Measurements from ENCODE around the gene C10orf71.

C10orf71 gene

DNA sequence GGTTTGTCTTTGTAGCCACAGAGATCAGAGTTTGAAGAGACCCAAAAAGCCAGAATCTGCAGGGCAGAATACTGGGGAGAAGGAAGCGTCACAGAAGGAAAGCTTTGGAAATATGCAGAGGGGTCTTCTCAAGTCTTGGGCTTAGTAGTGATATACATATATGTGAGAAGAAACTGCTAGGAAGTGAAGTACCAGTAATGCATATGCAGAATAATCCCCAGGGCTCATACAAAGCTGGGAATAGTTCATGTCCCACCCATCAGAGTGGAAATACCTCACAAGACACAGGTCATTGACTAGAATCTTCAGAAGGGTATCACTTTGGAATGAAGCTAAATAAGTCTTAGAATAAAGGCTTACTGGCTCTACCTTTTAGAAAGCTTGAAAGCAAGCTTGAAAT lies 39.6 kb downstream of the C10orf71 start:
- no peak for DNase-seq (ENCODE audit: low read depth)

DNA sequence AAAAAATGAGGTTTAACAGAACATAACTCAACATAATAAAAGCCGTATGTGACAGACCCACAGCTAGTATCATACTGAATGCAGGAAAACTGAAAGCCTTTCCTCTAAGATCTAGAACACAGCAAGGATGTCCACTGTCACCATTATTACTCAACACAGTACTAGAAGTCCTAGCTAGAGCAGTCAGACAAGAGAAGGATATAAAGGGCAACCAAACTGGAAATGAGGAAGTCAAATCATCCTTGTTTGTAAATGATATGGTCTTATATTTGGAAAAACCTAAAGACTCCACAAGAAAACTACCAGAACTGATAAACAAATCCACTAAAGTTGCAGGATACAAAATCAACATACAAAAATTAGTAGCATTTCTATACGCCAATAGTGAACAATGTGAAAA lies 45.9 kb downstream of the C10orf71 start:
- DNase-seq (ENCODE audit: low read depth) = no peak

DNA sequence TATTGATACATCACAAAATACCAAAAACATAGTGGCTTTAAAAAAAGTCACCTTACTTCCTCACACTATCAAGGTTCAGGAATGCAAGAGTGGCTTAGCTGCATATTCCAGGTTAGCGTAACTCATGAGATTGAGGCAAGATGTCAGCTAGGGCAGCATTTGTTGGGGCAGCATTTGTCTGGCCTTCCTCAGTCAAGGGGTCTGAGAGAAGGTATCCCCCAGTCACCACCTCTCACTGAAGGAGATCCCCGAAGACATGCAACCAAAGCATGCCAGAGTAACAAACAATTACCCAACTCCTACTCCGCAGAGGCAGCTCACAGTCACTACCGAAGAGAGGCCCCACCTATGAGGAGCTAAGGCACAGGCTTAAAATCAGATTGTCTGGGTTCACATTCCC lies 48.4 kb downstream of the C10orf71 start:
- no peak for DNase-seq (ENCODE audit: low read depth)

DNA sequence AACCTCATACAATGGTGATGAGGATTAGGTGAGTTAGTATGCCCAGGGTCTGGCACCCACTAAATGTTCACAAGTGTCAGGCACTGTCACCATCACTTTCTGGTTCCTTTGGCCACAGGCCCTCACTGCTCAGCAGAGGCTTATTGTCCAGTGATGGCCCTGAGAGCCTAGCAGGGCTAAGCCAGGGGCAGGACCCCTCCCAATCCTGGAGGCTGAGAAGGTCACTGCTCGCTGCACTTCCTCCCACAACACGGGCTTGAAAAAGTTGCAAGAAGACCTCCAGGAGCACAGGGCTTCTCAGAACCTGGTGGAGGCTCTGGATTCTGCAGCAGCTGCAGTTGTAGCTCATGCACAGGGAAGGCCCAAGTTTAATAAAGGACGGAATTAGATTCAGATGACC lies 48.9 kb downstream of the C10orf71 start:
- no peak for DNase-seq (ENCODE audit: low read depth)

DNA sequence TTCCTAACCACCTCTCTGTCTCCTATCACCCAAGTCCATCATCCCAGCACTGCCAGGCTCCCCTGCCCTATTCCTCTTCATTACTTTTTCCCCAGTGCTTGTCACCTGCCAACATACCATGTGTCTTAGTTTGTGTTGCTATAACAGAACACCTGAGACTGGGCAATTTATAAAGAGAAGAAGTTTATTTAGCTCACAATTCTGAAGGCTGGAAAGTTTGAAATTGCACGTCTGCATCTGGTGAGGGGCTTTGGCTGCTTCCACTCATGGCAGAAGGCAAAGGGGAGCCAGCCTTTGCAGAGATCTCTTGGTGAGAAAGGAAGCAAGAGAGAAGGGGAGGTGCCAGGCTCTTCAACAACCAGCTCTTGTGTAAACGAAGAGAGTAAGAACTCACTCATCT lies 49.6 kb downstream of the C10orf71 start:
- no peak for DNase-seq (ENCODE audit: low read depth)

DNA sequence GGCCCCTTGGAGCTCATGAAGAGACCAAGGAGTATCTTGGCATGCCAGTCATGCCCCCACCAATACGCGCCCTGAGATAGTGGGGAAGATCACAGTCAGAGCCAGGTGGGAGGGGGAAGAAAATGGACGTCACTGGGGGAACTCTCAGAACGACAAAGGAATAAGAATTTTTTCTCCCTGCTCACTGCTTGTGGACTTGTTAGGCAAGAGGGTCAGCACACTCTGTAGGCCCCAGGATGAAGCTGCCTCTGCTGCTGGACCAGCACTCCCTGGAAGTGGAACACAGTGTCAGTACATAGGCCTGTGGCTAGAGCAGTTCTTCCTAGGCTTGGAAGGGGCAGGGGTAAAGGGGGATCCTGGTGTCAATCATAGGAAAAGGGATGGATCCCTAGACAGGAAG lies 50.4 kb downstream of the C10orf71 start:
- DNase-seq (ENCODE audit: low read depth) = no peak

DNA sequence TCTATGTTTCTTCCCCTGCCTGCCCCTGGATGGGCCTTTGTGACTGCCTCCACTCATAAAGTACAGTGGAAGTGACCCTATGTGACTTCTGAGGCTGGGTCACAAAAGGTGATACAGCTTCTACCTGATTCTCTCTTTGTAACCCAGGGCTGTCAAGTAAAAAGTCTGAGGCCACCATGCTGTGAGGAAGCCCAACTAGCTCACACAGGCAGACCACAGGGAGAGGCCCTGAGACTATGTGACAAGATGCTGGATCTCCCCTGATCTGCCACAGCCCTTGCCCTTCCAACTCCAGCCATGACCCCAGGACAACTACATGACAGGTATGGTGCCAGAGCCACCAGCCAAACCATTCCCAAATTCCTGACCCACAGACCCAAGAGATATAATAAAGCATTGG lies 51.2 kb downstream of the C10orf71 start:
- no peak for DNase-seq (ENCODE audit: low read depth)

DNA sequence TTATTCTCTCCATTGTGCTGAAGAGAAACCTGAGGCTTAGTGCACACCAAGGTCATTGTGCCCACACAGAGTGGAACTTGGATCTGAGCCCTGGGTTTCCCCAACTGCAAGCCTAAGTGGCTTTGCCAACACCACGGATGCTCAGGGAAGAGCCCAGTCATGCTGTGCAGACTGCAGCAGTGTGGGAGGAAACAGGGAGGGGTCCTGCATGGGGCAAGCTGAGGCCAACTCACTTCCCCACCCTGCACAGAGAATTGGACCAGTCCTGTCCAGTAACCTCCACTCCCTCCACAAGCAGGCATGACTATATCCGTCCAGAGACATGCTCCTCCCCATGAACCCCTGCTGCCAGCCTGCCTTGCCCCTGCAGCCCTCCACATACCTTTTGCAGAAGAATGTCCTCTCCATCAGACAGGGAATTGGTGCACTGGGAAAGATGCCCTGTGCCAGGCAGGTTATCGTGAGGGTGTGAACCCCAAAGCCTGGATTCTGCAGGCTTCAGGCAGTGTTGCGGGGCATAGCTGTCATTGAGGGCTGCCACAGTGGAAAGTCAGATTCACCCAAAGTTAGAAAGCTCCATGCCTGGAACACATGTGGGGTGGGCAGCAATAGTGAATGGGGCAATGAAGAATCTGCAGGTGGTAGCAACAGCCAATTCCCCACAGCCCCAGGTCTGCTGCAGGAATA lies 52.0 kb downstream of the C10orf71 start:
- DNase-seq (ENCODE audit: low read depth) = no peak

DNA sequence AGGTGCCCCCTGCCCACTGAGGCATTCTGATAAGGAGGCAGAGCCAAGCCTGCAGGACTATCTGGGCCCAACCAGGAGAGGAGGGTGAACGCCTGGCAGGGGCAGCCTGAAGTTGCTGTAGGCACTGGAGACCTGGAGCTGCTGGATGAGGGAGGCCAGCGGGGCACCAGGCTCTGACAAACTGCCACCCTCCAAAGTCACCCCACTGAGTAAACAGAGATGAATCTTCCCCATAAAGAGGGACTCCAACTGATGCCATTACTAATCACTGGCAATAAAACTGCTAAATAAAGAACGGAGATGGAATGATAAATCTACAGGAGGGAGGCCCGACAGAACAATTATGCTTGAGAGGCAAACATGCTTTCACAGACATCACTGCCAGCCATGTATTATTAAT lies 52.7 kb downstream of the C10orf71 start:
- DNase-seq (ENCODE audit: low read depth) = no peak

DNA sequence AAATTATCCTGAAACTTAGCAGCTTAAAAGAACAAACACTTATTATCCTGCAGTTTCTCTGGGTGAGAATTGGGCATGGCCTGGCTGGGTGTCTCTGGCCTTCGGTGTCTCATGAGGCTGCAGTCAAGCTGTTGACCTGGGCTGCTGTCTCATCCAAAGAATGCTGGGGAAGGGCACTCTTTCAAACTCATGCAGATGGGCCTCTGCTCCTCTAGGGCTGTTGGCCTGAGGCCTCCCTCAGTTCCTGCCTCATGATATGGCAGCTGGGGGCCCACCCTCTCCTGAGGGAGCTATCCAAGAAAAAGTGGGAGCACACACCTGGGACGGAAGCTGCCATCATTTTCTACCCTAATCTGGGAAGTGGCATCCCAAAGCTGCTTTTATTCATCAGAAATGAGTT lies 53.4 kb downstream of the C10orf71 start:
- DNase-seq (ENCODE audit: low read depth) = no peak

DNA sequence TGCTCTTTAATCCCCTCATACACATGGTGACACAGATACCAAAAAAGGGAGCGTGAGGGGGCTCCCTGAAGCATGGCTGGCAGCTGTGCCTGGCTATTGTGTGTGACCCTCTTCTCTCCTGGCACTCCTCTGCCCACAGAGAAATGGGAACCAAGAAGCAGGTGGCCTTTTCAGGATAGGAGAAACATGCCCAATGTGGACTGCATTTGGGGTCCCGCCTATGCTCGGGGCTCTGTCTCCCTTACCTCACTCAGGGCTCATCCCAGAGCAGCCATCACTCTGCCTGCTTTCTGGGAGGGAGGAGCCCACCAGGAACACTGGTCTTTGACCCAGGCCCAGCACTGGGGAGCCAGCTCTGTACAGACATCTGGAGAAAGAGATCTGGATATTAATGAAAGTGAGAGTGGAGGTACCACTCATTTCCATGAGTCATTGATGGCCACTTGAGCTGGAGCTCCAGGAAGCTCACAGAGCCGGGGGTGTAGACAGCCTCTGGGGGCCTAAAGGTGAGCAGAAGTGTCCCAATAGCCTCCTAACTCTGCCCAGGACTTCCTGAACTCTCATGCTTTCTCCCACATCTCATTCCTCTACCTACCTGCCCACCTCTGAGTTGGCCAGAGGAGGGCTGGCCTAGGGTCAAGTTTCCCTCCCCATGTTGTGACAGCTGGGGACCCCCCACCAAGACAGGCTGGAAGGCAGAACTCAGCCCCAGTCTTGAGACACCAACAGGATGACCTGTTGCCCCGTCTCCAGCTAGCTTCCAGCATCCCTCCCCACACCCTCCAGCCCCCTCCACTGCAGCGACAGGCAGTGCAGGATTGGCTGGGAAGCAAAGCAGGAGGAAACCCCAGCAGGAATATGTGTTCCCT lies 54.3 kb downstream of the C10orf71 start:
- DNase-seq (ENCODE audit: low read depth) = no peak

DNA sequence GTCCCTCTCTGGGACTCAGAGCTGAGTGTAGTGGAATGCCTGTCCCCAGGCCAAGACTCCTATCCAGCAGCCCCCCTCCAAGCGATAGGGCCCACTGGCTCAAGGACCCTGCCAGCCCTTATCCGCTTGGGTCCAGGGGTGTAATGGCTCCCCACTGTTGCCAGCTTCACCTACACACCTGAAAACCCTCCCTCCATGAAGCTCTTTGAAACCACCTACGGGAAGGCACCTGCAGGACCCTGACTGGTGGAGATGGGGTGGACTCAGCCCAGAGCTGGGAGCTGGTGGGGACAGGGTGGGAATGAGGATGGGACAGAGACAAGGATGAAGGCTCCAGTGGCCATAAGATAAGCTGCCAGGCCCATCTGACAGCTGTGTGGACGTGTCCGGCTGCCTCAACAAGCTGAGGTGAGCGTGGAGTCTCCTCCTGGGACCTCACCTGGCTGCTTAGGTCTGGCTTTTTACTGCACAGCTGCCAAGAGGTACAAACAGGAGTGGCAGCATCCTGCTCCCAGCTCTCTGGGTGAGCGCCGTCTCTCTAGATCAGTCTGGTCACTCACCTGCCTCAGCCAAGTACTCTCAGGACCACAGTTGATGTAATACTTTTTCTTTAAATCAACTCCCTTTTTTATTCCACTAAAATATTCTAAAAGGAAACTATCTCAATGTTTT lies 55.1 kb downstream of the C10orf71 start:
- no peak for DNase-seq (ENCODE audit: low read depth)

DNA sequence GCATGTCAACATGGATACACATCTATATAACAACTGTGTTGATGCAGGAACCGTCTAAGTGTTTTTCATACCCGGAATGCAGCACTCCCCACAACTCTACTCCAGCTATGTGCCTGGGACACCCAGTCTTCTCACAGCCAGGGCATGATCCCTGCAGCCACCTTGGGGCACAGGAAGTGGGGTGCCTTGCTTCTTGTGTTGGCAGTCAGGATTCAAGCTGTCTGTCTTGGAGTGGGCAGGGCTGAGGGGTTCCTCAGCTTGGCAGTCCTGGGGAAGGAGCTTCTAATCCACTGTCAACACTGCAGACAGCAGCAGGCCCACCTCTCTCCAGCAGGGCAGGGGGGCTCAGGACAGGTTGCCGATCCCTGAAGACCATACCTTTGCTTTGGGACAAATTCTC lies 55.6 kb downstream of the C10orf71 start:
- no peak for DNase-seq (ENCODE audit: low read depth)

DNA sequence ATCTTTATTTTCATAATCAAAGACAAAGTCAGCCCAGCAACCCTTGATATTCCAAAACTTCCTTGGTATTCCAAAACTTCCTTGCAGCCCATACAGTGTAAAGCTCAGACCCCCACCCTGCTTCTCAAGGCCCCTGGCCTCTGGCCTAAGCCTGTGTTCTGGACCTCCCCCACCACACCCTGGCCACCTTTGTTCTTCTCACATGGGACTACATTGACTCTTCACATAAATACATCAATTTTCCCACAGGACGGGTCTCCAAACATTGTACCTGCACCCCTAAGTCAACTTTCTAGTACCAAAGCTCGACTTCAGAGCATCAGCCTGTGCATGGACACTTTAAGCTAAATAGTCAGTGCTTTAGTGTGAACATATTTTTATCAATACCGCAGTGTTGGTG lies 56.3 kb downstream of the C10orf71 start:
- no peak for DNase-seq (ENCODE audit: low read depth)

DNA sequence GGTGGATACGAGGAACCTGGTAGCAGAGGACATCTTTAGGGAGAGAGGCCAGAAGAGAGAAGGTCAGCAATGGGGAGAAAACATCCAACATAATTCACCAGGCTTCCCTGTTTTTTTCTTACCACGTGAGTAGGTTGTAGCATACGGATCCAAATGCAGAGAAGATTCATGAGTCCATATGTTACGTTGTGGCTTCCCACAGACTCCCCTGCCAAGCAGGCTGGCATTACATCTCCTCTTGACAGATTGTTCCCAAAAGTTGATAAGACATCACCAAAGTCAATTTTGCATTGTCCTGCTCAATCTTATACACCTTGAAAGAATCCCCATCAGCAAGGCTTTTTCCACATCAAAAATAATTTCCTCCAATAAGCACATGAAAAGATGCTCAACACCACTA lies 57.2 kb downstream of the C10orf71 start:
- DNase-seq (ENCODE audit: low read depth) = no peak

DNA sequence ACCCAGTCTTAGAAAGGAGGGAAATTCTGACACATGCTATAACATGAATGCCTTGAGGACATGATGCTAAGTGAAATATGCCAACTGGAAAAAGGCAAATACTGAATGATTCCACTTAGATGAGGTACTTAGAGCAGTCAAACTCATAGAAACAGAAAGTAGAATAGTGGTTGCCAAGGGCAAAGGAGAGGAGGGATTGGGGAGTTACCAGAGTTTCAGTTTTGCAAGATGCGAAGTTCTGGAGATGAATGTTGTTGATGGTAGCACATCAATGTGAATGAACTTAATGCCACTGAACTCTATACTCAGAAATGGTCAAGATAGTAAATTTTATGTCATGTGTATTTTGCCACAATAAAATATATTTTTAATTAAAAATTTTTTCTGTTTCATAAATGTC lies 58.0 kb downstream of the C10orf71 start:
- no peak for DNase-seq (ENCODE audit: low read depth)

DNA sequence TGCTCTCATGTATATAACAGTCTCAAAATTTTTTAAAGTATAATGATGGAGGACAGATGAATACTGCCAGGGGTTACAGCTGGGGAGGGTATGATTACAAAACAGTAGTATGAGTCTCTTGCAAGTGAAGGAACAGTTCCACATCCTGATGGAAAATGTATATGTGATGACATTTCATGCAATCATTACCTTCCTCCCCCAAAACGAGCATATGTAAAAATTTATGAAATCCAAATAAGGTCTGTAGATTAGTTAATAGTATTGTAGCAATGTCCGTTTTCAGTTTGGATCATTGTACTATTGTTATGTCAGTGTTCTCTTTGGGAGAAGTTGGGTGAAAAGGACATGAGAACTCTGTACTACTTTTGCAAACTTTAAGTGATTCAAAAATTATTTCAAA lies 58.9 kb downstream of the C10orf71 start:
- no peak for DNase-seq (ENCODE audit: low read depth)

DNA sequence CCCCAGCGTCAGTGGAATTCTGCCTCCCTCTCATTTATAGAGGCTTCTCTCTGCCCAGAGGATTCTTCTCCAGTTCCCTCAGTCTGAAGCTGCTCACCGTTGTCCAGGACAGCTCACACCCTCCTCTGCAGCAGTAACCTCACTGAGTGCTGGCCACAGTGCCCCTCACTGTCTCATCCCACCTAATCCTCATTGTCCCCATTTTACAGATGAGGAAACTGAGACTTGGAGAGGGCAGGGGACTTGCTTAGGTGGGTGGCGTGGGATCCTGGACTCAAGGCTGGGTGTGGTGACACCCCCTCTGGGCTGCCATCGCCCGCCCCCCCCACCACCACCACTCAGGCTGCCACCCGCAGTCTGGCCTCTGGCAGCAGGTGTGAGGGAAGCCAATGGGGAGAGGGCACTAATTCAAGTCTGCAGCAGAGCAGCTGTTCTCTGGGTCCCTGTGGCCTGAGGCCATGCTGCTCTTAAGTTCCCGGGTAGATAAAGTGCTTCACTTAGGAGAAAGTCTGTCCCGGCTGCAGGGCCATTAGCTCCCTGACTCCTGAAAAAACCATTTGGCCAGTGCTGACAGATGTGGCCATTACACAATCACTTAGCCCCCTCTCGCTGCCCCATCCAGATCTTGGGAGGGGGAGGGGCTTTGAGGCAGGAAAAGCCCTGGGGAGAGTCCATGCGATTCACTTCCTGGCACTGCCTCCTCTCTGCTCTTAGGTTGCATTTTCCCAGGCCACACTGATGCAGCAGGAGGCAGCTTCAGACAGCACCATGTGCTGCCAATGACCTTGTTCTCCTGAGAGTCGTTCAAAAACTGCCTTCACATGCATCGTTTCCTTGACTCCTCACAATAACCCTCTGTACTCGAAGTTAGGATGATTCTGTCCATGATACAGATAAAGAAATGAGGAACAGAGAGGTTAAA lies 60.6 kb downstream of the C10orf71 start:
- DNase-seq (ENCODE audit: low read depth) = no peak

DNA sequence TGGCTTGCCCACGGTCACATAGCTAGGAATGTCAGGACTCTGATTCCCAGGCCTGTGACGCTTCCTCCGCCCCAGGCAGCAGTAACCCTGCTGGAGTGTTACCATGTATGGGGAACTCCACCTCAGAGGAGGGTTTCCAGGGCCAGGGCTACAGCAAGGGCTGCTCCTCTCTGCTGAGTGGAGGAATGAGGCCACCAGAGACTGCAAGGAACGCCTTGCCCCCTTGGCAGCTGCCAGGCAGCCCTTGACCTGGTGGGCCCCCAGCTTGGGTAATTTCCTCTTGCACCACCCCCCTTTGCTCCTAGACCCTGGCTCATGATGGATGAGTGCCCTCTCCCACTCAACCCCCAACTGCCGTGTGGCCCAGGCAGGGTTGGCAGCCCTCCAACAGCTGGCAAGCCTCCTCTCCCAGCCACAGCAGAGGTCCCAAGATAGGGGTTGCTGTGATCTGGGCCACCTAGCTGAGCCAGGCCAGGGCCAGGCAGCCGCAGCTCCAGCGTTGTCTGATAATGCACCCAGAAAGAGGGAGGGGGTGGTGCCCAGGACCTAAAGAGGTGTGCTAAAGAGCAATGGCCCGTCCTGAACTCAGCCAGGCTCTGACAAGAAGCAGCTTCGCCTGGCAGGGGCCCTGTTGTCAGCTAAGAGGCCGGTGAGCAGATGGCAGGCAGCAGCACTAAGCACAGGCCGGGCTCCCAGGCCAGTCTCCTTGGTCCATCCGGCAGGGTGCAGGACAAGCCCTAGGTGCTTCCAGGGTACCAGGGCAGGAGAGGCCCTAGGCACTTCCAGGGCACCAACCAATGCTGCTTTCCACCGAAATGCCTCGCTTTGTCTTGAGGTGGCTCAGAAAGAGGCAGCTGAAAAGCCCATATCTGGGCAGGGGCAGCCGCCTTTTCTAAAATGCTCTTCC lies 61.6 kb downstream of the C10orf71 start:
- DNase-seq (ENCODE audit: low read depth) = no peak

DNA sequence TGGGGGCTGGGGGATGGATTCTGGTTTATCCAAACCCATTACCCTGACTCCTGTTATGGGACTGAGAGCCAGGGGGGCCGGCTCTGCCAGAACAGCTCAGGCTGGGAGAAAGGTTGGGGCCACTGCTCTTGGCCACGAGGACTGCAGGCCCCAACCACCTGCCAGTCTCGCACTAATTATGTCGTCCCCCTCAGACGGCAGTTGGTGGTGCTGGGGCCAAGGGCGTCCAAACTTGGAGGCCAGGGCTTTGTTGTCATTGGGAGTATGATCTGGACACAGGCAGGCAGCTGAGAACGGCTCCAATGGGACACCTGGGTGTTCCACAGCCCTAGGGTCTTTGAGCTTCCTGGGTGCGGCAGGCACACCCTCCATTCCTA lies 62.2 kb downstream of the C10orf71 start:
- no peak for DNase-seq (ENCODE audit: low read depth)
